GM23338 (cell line): ENCODE results near the gene FARP1. TPM values are rescaled to one million over a fixed set of nuclear protein-coding genes. Genes with fewer than 3 reads are reported as not detected.

Experiments
- ATAC-seq: fragments of 200-7000 bp; cut with Tn5 transposase; 3 replicates; pipeline ENCODE4 v1.9.1; 2020
- DNase-seq: peaks from one replicate; pipeline ENCODE4 v3.0.0-alpha.2; 2015; ENCODE audit warnings: low spot score
- H2AFZ ChIP-seq: fragments of 200-600 bp; sonication (generic); 2 replicates; pipeline ENCODE4 v1.8.0; 2016; ENCODE audit warnings: antibody characterized with exemption, mild to moderate bottlenecking, moderate library complexity
- H3F3A ChIP-seq: fragments of 200-600 bp; sonication (generic); replicated peaks from 2 replicates; pipeline ENCODE4 v1.8.0; 2017; ENCODE audit warnings: antibody characterized with exemption, mixed run types, low read depth
- H3K27ac ChIP-seq: fragments of 200-600 bp; sonication (generic); 2 replicates; pipeline ENCODE4 v1.6.1; 2016; ENCODE audit warnings: low read depth
- H3K27me3 ChIP-seq: fragments of 200-600 bp; sonication (generic); 2 replicates; pipeline ENCODE4 v1.8.0; 2016; ENCODE audit warnings: mild to moderate bottlenecking, mixed run types, moderate library complexity; ENCODE audit not compliant: insufficient read depth
- H3K36me3 ChIP-seq: fragments of 200-600 bp; sonication (generic); 2 replicates; pipeline ENCODE4 v1.8.0; 2016; ENCODE audit warnings: mild to moderate bottlenecking; ENCODE audit not compliant: insufficient read depth
- H3K4me1 ChIP-seq: fragments of 200-600 bp; sonication (generic); 2 replicates; pipeline ENCODE4 v1.8.0; 2016; ENCODE audit warnings: mild to moderate bottlenecking, moderate library complexity; ENCODE audit not compliant: insufficient read depth
- H3K4me2 ChIP-seq: fragments of 200-600 bp; sonication (generic); 2 replicates; pipeline ENCODE4 v1.7.1; 2017; ENCODE audit warnings: mixed run types
- H3K4me3 ChIP-seq: fragments of 200-600 bp; sonication (generic); 2 replicates; pipeline ENCODE4 v1.6.1; 2016; ENCODE audit warnings: mixed run types
- H3K79me2 ChIP-seq: fragments of 200-600 bp; sonication (generic); replicated peaks from 2 replicates; pipeline ENCODE4 v1.8.0; 2017; ENCODE audit warnings: mild to moderate bottlenecking; ENCODE audit not compliant: insufficient read depth
- H3K9me2 ChIP-seq: fragments of 200-600 bp; sonication (generic); 2 replicates; pipeline ENCODE4 v1.8.0; 2017; ENCODE audit not compliant: insufficient read depth
- H4K20me1 ChIP-seq: fragments of 200-600 bp; sonication (generic); replicated peaks from 2 replicates; pipeline ENCODE4 v1.8.0; 2017; ENCODE audit warnings: mild to moderate bottlenecking; ENCODE audit not compliant: insufficient read depth
- H3K27ac Mint-ChIP-seq: 2 replicates; pipeline ENCODE4 v1.8.0; 2020; ENCODE audit warnings: inconsistent platforms, mild to moderate bottlenecking, moderate library complexity, mixed read lengths
- H3K27me3 Mint-ChIP-seq: 3 replicates; pipeline ENCODE4 v1.8.0; 2022; ENCODE audit warnings: low read depth, mild to moderate bottlenecking, moderate library complexity, mixed read lengths, inconsistent platforms; ENCODE audit not compliant: insufficient read depth, poor library complexity
- H3K36me3 Mint-ChIP-seq: 3 replicates; pipeline ENCODE4 v1.8.0; 2021; ENCODE audit warnings: low read depth, mild to moderate bottlenecking, inconsistent platforms, moderate library complexity, mixed read lengths
- H3K4me1 Mint-ChIP-seq: 3 replicates; pipeline ENCODE4 v1.8.0; 2020; ENCODE audit warnings: mild to moderate bottlenecking, inconsistent platforms, mixed read lengths
- H3K4me3 Mint-ChIP-seq: 3 replicates; pipeline ENCODE4 v1.8.0; 2021; ENCODE audit warnings: moderate library complexity, mild to moderate bottlenecking, inconsistent platforms, mixed read lengths
- H3K9me3 Mint-ChIP-seq: 3 replicates; pipeline ENCODE4 v1.8.0; 2020; ENCODE audit warnings: moderate library complexity, mild to moderate bottlenecking, inconsistent platforms, mixed read lengths
- CREB1 ChIP-seq: fragments of 250-450 bp; sonication (Bioruptor Pico); IDR thresholded peaks from 2 replicates; pipeline ENCODE4 v1.5.0; 2020; ENCODE audit warnings: low read depth, mild to moderate bottlenecking, moderate library complexity
- EZH2 ChIP-seq: fragments of 200-600 bp; sonication (generic); IDR thresholded peaks from one replicate; pipeline ENCODE4 v1.8.0; 2017; ENCODE audit warnings: antibody characterized with exemption, mild to moderate bottlenecking, low read depth; ENCODE audit not compliant: unreplicated experiment
- JUNB ChIP-seq: IDR thresholded peaks from one replicate; pipeline ENCODE4 v1.6.1; 2016; ENCODE audit warnings: antibody characterized with exemption; ENCODE audit not compliant: unreplicated experiment
- POLR2AphosphoS5 ChIP-seq: IDR thresholded peaks from 2 replicates; pipeline ENCODE4 v1.6.1; 2016; ENCODE audit warnings: antibody characterized with exemption, low read depth
- STAT1 ChIP-seq: IDR thresholded peaks from one replicate; pipeline ENCODE4 v1.6.1; 2016; ENCODE audit warnings: antibody characterized with exemption; ENCODE audit not compliant: unreplicated experiment
- ZNF331 ChIP-seq: fragments of 250-450 bp; sonication (Bioruptor Pico); IDR thresholded peaks from 2 replicates; pipeline ENCODE4 v1.5.0; 2020; ENCODE audit warnings: low read depth, mild to moderate bottlenecking, moderate library complexity
- ZNF462 ChIP-seq: fragments of 250-450 bp; sonication (Bioruptor Pico); IDR thresholded peaks from 2 replicates; pipeline ENCODE4 v1.5.0; 2020; ENCODE audit warnings: mild to moderate bottlenecking, moderate library complexity
- polyA plus RNA-seq: library from polyadenylated mRNA; unstranded; fragments of >200 nt; fragmentation: Nextera tagmentation; extraction: Ambion mirVana; gene quantifications from 2 replicates; pipeline ENCODE4 v1.2.1, GENCODE V29; 2016
- total RNA-seq: library from RNA; depleted of rRNA; stranded (reverse); fragments of >200 nt; shearing (Covaris generic); gene quantifications from 2 replicates; pipeline ENCODE4 v1.2.3, GENCODE V29; 2014

Gene FARP1
- total and polyA plus RNA-seq, 2 experiments from 2014 or later, result 53.6 to 82.5 TPM

DNA sequence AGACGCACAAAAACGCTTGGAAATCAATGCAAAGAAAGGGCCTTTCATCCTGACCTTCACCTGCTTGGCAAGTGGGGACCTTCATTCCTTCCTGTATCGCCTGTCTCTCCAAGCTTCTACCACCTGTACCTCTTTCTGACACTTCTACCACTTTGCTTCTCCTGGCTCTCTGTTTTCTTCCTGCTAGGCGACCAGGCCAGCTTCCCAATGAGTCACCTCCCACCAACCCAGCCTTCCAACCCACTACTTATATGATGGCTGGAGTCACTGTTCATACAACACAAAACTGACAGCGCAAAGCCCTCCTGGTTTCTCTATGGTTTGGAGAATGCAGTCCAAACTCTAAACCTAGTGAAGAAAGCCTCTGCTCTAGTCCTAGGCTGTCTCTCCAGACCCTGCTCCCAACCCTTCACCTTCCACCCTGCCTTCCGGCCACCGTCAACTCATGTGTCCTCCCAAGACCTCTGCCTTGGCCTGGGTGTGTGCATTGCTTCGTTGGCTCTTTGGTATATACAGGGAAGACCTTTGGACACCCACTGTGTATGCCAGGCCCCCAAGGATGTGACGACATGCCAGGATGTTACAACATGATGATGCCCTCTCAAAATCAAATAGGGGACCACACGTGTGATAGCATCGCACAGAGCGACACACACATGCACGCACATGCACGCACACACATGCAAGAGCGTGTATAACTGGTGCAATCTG lies 285.5 kb downstream of the FARP1 start:
- H3K27me3 ChIP-seq, result no peaks in the 10 kb centered on the region
- no peaks in the 10 kb centered on the region for H3K4me1 ChIP-seq
- H3K27me3 Mint-ChIP-seq, result peaks cover 12% of the 10 kb centered on the region
- no peak overlapping the region for H3K4me3 ChIP-seq
- H3K27ac Mint-ChIP-seq, result no peak overlapping the region; the same call in none of the 2 replicates
- H3F3A ChIP-seq, result no peaks in the 10 kb centered on the region
- no peaks in the 10 kb centered on the region; the same call in 1 of the 3 replicates for H3K9me3 Mint-ChIP-seq
- TF ChIP-seq ZNF462, result no peak
- TF ChIP-seq JUNB, result no peak
- peaks cover 9% of the 10 kb centered on the region; the same call in 1 of the 2 replicates for H3K36me3 ChIP-seq
- no peak for ATAC-seq
- no peaks in the 10 kb centered on the region for H4K20me1 ChIP-seq
- no peak overlapping the region for H3K4me2 ChIP-seq
- no peak for DNase-seq
- peaks cover 6% of the 10 kb centered on the region; the same call in 2 of the 3 replicates for H3K4me1 Mint-ChIP-seq
- H3K4me3 Mint-ChIP-seq, result no peak overlapping the region
- no peaks in the 10 kb centered on the region for H3K9me2 ChIP-seq
- H3K36me3 Mint-ChIP-seq, result peaks cover 18% of the 10 kb centered on the region
- H2AFZ ChIP-seq, result no peak overlapping the region
- no peaks in the 10 kb centered on the region for H3K79me2 ChIP-seq
- H3K27ac ChIP-seq, result no peak overlapping the region

- H3K4me3 ChIP-seq, result no peak overlapping the region
Observed at GRCh38 chr13:98429081-98429480, 286.2 kb downstream of the FARP1 start.

More at GRCh38 chr13:98429081-98429480, 286.2 kb downstream of the FARP1 start:
- Mint-ChIP-seq H3K9me3 (no peaks in the 10 kb centered on the region; the same call in 1 of the 3 replicates), H3K36me3 (peaks cover 18% of the 10 kb centered on the region), H3K4me3 (no peak overlapping the region), H3K4me1 (peaks cover 6% of the 10 kb centered on the region; the same call in 2 of the 3 replicates), H3K27ac (no peak overlapping the region; the same call in 1 of the 2 replicates), H3K27me3 (peaks cover 12% of the 10 kb centered on the region)
- Histone ChIP-seq H3K4me2 (no peak overlapping the region), H3K36me3 (peaks cover 9% of the 10 kb centered on the region; the same call in 1 of the 2 replicates), H3K27ac (no peak overlapping the region), H4K20me1 (no peaks in the 10 kb centered on the region), H3K4me1 (no peaks in the 10 kb centered on the region), H2AFZ (no peak overlapping the region), H3K79me2 (no peaks in the 10 kb centered on the region), H3F3A (no peaks in the 10 kb centered on the region), H3K27me3 (no peaks in the 10 kb centered on the region), H3K9me2 (no peaks in the 10 kb centered on the region)
- DNase-seq (no peak), ATAC-seq (no peak)
- TF ChIP-seq EZH2 (no peak), ZNF331 (CRISPR knock-in tag) (no peak), POLR2AphosphoS5 (no peak), STAT1 (no peak), CREB1 (no peak)
